GM10248 (cell line): ENCODE data around the gene SMIM14.
"Not testable (repeated sequence)": the region's sequence is repeated elsewhere in the genome, so short reads cannot be mapped to it uniquely, and the experiment has no call there.

Experiments used
- CTCF ChIA-PET: fragments of 300-600 bp; sonication (Branson Sonifier 250); formaldehyde crosslinking; extraction: SDS; loops from one replicate; lab custom pipeline; 2021; ENCODE audit warnings: antibody characterized with exemption; lab: Yijun Ruan, JAX
- POLR2A ChIA-PET: fragments of 350-650 bp; sonication (Branson Sonifier 250); formaldehyde crosslinking; extraction: SDS; loops from one replicate; lab custom pipeline; 2020; ENCODE audit warnings: antibody characterized with exemption; lab: Yijun Ruan, JAX
- DNase-seq: peaks from one replicate; pipeline ENCODE4 v3.0.0; 2012; ENCODE audit errors: extremely low spot score
- CTCF ChIP-seq: IDR thresholded peaks from 2 replicates; pipeline ENCODE4 v1.5.1; 2012; ENCODE audit warnings: mild to moderate bottlenecking, low read depth; ENCODE audit errors: extremely low read depth, missing control alignments, control extremely low read depth

The SMIM14 gene

GRCh38 chr4:39504538-39504937 lies 134.1 kb downstream of the SMIM14 start:
- DNase-seq, result no peak
- POLR2A ChIA-PET, result no interaction called here
- TF ChIP-seq CTCF, result no peak
- CTCF ChIA-PET, result interaction anchor here (1.2 kb wide), 1 partner anchor 39 kb away, joined by 3 read pairs; no protein-coding TSS in a partner anchor

DNA sequence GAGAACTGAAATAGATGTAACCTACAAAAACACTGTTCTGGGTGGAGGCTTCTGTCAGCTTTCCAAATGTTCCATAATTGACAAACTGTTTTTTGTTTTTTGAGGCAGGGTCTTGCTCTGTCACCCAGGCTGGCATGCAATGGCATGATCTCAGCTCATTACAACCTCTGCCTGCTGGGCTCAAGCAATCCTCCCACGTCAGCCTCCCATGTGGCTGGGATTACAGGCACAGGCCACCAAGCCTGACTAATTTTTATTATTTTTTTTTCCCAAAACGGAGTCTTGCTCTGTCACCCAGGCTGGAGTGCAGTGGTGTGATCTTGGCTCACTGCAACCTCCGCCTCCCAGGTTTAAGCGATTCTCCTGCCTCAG lies 136.0 kb downstream of the SMIM14 start:
- CTCF ChIA-PET, result interaction anchor here (0.9 kb wide), 1 partner anchor 14 kb away, joined by 3 read pairs; no protein-coding TSS in a partner anchor
- DNase-seq, POLR2A ChIA-PET: not testable (repeated sequence)

DNA sequence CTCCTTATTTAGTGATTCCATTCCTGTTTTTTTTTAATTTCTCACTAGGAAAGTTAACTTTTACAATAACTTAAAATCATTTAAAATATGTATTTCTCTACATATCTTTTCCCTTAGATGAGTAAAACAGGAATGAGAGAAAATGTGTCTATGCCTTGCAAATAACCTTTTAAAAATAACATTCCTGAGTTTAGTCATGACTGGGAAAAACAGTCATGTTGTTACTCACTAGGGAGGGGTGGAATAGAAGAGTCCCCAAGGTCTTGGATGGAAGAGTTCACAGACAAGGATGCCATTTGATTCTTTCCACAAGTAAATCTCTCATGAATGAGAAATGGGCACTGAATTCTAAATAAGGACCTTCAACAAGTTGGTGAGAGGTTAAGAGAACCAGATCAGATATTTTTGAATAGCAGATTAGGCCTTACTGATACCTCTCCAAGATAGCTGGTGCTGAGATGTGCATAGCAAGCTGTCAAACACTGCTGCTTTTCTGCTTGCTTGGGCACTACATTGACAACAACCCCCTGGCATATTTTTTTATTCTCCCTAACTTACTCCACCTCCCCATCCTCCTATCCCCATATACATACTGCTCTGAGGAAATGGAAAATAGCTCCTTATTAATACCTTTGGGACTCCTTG lies 136.5 kb downstream of the SMIM14 start:
- no peak for TF ChIP-seq CTCF
- ChIA-PET CTCF (interaction anchor here (0.9 kb wide), 1 partner anchor 13 kb away, joined by 3 read pairs; no protein-coding TSS in a partner anchor), POLR2A (no interaction called here)
- no peak for DNase-seq

GRCh38 chr4:39498727-39499020 lies 140.0 kb downstream of the SMIM14 start:
- DNase-seq, result no peak
- no peak for TF ChIP-seq CTCF
- CTCF ChIA-PET, result no interaction called here
- POLR2A ChIA-PET, result no interaction called here

GRCh38 chr4:39497909-39498726 lies 140.5 kb downstream of the SMIM14 start:
- ChIA-PET CTCF (interaction anchor here (1.2 kb wide), 1 partner anchor 27 kb away, joined by 4 read pairs; no protein-coding TSS in a partner anchor), POLR2A (no interaction called here)
- TF ChIP-seq CTCF, result no peak
- no peak for DNase-seq
